Measurements from ENCODE around the gene NUDT16L1. TPM values are rescaled to one million over a fixed set of nuclear protein-coding genes. Genes with fewer than 3 reads are reported as not detected.
A peak's percentile ranks its signal among the peaks of the same experiment; 100 is the strongest.

Gene NUDT16L1
- total and polyA plus RNA-seq, 12 donors, result 16.3 to 99.3 (median 51.6) TPM

DNA sequence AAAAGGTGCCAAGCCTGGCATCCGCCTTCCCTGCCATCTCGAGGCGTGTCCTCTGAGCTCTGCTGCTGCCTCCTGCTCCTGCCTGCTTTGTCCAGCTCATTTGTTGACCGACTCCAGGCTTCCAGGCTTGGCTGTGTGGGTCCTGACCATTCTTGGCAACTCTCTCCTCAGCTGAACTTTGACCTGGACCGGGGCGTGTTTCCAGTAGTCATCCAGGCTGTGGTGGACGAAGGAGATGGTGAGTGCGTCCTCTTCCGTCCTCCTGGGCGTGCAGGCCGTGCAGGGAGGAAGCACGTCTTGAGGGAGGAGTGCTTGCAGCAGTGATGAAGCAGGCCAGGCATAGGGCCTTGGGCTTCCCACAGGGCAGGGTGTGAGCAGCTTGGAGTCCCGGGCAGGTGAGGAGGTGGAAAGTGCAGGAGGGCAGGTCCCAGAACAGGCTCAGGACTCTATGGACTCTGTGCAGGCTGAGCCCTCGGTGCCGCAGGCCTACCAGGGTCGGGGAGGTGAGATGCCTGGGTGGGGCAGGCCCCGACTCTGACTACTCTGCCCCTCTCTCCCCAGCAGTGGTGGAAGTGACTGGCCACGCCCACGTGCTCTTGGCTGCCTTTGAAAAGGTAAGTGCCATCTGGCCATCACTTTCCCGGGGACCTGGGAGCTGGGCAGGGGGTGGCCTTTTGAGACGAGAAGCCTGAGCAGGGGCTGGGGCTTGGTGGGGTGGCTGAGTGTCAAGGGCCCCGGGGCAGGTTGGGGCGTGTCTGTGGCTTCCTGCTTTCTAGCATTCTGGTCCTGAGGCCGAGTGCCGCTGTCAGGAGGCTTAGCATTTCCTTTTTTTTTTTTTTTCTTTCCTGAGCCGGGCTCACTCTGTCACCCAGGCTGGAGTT lies 28.6 kb upstream of the NUDT16L1 start:
- Histone ChIP-seq H3K36me3 (replicated peaks in 1 of 2) (peaks cover 0 to 41% of the 10 kb centered on the region in 2 donors), H3K4me1 (replicated peaks in 1 of 2) (peaks cover 7 to 26% of the 10 kb centered on the region in 2 donors), H3K27ac (peak overlapping the region in 2 of 5 donors; percentile 30 to 65), H3K4me3 (no peak overlapping the region), H3K9me3 (replicated peaks in 1 of 3) (no peaks in the 10 kb centered on the region), H3K27me3 (no peaks in the 10 kb centered on the region)
- DNase-seq, result peak in 2 of 7 donors; percentile 45 to 73
- intact Hi-C loops (cut with DNase I), result no loop called here
- TF ChIP-seq, protein P1, sequence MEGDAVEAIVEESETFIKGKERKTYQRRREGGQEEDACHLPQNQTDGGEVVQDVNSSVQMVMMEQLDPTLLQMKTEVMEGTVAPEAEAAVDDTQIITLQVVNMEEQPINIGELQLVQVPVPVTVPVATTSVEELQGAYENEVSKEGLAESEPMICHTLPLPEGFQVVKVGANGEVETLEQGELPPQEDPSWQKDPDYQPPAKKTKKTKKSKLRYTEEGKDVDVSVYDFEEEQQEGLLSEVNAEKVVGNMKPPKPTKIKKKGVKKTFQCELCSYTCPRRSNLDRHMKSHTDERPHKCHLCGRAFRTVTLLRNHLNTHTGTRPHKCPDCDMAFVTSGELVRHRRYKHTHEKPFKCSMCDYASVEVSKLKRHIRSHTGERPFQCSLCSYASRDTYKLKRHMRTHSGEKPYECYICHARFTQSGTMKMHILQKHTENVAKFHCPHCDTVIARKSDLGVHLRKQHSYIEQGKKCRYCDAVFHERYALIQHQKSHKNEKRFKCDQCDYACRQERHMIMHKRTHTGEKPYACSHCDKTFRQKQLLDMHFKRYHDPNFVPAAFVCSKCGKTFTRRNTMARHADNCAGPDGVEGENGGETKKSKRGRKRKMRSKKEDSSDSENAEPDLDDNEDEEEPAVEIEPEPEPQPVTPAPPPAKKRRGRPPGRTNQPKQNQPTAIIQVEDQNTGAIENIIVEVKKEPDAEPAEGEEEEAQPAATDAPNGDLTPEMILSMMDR (IDR thresholded peaks at IDR 0.05), result no peak
- TF ChIP-seq POLR2A (IDR thresholded peaks at IDR 0.05), result no peak
- 57 to 72% (median 66%) methylated on average over 21 to 26 of the region's 26 CpGs for WGBS, 4 donors

DNA sequence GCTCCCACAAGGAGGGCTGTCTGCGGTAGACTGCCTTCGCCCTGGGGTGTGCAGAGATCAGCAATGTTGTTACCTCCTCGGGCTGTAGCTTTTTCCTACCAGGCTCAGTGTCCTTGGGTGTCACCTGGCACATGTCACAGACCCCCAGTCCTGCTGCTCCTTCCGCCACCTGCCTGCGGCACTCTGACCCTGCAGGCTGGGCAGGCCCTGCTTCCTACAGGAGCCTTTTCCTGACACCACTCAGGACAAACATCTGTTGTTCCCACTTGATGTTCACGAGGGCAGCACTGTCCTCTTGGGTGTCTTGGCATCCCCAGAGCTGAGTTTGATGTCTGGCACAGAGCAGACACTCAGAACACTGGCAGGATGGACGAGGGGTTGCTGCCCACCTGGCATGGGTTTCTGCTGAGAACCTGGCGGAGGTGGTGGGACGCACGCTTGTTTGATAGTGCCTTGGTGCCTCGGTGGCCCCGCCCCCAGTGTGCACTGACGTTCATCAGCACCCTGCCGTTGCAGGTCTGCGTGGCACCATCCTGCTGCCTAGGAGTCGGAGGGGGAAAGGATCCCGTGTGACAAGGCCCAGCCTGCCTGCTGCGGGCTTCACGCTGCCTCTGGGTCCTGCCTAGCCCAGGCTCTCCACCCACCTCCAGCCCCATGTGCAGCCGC lies 26.7 kb upstream of the NUDT16L1 start:
- Histone ChIP-seq H3K27me3 (no peaks in the 10 kb centered on the region), H3K9me3 (replicated peaks in 1 of 3) (no peaks in the 10 kb centered on the region), H3K4me3 (no peak overlapping the region), H3K4me1 (replicated peaks in 1 of 2) (peaks cover 7 to 19% of the 10 kb centered on the region in 2 donors), H3K27ac (peak overlapping the region in 1 of 5 donors; percentile 26), H3K36me3 (replicated peaks in 1 of 2) (peaks cover 0 to 51% of the 10 kb centered on the region in 2 donors)
- TF ChIP-seq, protein P1 (IDR thresholded peaks at IDR 0.05), result no peak
- TF ChIP-seq POLR2A (IDR thresholded peaks at IDR 0.05), result no peak
- 75 to 93% (median 87%) methylated on average over 5 to 20 of the region's 20 CpGs for WGBS, 4 donors
- intact Hi-C loops (cut with DNase I), result no loop called here
- DNase-seq, result no peak

DNA sequence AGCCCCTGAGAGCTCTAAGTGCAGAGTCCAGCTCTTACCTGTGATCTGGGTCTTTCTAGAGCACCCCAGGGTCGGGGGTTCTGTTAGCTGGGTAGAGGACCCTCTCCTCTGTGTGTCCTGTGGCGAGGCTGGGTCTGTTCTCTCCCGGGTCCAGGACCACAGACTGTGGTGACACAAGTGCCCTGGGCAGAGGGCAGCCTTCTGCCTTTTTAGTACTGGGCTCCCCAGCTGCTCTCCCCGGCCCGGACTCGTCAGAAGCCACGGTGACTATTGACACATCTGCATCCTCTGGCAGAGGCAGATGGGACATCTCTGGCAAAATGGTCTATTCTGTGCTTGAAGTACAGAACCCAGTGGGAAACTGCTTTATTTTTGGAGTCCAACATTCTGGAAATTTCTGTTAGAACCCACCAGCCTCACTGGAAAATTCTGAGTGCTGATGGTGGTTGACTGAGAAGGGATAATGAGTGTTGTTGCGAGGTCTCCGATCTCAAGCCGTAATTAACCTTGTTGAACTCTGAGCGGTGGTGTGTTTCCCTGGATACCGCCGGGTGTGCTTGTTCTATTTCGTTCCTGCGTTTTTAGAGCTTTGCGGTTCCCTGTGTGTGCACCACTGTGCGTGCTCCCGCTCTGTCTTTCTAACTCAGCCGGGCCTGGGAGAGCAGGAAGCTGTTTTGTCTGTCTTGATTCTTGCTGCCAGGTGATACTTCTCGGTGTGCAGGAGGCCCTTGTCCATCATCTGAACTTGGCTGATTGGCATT lies 26.0 kb upstream of the NUDT16L1 start:
- 88 to 94% (median 91%) methylated on average over 18 to 20 of the region's 20 CpGs for WGBS, 4 donors
- Histone ChIP-seq H3K9me3 (replicated peaks in 1 of 3) (no peaks in the 10 kb centered on the region), H3K27ac (peak overlapping the region in 1 of 5 donors; percentile 26), H3K27me3 (no peaks in the 10 kb centered on the region), H3K36me3 (replicated peaks in 1 of 2) (peaks cover 0 to 52% of the 10 kb centered on the region in 2 donors), H3K4me3 (no peak overlapping the region), H3K4me1 (replicated peaks in 1 of 2) (peaks cover 7 to 19% of the 10 kb centered on the region in 2 donors)
- no peak for DNase-seq
- intact Hi-C loops (cut with DNase I), result no loop called here
- TF ChIP-seq POLR2A (IDR thresholded peaks at IDR 0.05), result no peak
- TF ChIP-seq, protein P1 (IDR thresholded peaks at IDR 0.05), result no peak

All from adrenal gland (tissue), 12 donors.